Measurements from ENCODE around the gene SNRK.

The SNRK gene

GRCh38 chr3:43373560-43373928 lies 87.2 kb downstream of the SNRK start:
- H3K36me3 ChIP-seq (ENCODE audit: low read length) = no peaks in the 10 kb centered on the region
- no peaks in the 10 kb centered on the region for H4K20me1 ChIP-seq (ENCODE audit: low read depth, low read length)
- H3K4me3 ChIP-seq (ENCODE audit: insufficient read depth, low read length, poor library complexity, severe bottlenecking) = no peak overlapping the region
- H3K9ac ChIP-seq (ENCODE audit: low read length) = no peak overlapping the region
- H3F3A ChIP-seq (ENCODE audit: insufficient read depth) = no peaks in the 10 kb centered on the region
- H3K27me3 ChIP-seq (ENCODE audit: low read length) = no peaks in the 10 kb centered on the region
- no peaks in the 10 kb centered on the region for H3K9me2 ChIP-seq (replicated peaks; ENCODE audit: insufficient read depth, low read length)
- H3K4me2 ChIP-seq (ENCODE audit: low read depth, low read length, poor library complexity, severe bottlenecking) = no peak overlapping the region
- TF ChIP-seq CTCF (IDR thresholded peaks at IDR 0.05; ENCODE audit: insufficient read depth, low read length, poor library complexity, severe bottlenecking) (no peak), EZH2phosphoT487 (conservative IDR thresholded peaks at IDR 0.05; ENCODE audit: low read length) (no peak)
- H3K27ac ChIP-seq (ENCODE audit: low read depth, low read length) = no peak overlapping the region
- H2AFZ ChIP-seq (ENCODE audit: low read depth, low read length, severe bottlenecking) = no peak overlapping the region
- no peaks in the 10 kb centered on the region for H3K79me2 ChIP-seq (ENCODE audit: insufficient read depth, low read length)
- H3K9me3 ChIP-seq (ENCODE audit: insufficient read depth, low read length) = no peaks in the 10 kb centered on the region

GRCh38 chr3:43378066-43378935 lies 92.0 kb downstream of the SNRK start:
- Histone ChIP-seq H3F3A (ENCODE audit: insufficient read depth) (no peaks in the 10 kb centered on the region), H3K27ac (ENCODE audit: low read depth, low read length) (no peak overlapping the region), H3K9me3 (ENCODE audit: insufficient read depth, low read length) (no peaks in the 10 kb centered on the region), H3K4me2 (ENCODE audit: low read depth, low read length, poor library complexity, severe bottlenecking) (no peak overlapping the region), H2AFZ (ENCODE audit: low read depth, low read length, severe bottlenecking) (no peak overlapping the region), H3K27me3 (ENCODE audit: low read length) (no peaks in the 10 kb centered on the region), H4K20me1 (ENCODE audit: low read depth, low read length) (no peaks in the 10 kb centered on the region), H3K9ac (ENCODE audit: low read length) (no peak overlapping the region), H3K79me2 (ENCODE audit: insufficient read depth, low read length) (no peaks in the 10 kb centered on the region), H3K4me3 (ENCODE audit: insufficient read depth, low read length, poor library complexity, severe bottlenecking) (no peak overlapping the region), H3K36me3 (ENCODE audit: low read length) (no peaks in the 10 kb centered on the region), H3K9me2 (replicated peaks; ENCODE audit: insufficient read depth, low read length) (no peaks in the 10 kb centered on the region)
- TF ChIP-seq CTCF (IDR thresholded peaks at IDR 0.05; ENCODE audit: insufficient read depth, low read length, poor library complexity, severe bottlenecking) = peak; percentile 60
- no peak for TF ChIP-seq EZH2phosphoT487 (conservative IDR thresholded peaks at IDR 0.05; ENCODE audit: low read length)

- no peaks in the 10 kb centered on the region for H3K36me3 ChIP-seq (ENCODE audit: low read length)
- no peak overlapping the region for H2AFZ ChIP-seq (ENCODE audit: low read depth, low read length, severe bottlenecking)
- H3K9ac ChIP-seq (ENCODE audit: low read length) = no peak overlapping the region
- H3K4me2 ChIP-seq (ENCODE audit: low read depth, low read length, poor library complexity, severe bottlenecking) = no peak overlapping the region
- no peak overlapping the region for H3K4me3 ChIP-seq (ENCODE audit: insufficient read depth, low read length, poor library complexity, severe bottlenecking)
- H3K27me3 ChIP-seq (ENCODE audit: low read length) = no peaks in the 10 kb centered on the region
- H3F3A ChIP-seq (ENCODE audit: insufficient read depth) = no peaks in the 10 kb centered on the region
- no peaks in the 10 kb centered on the region for H3K9me2 ChIP-seq (replicated peaks; ENCODE audit: insufficient read depth, low read length)
- no peaks in the 10 kb centered on the region for H3K79me2 ChIP-seq (ENCODE audit: insufficient read depth, low read length)
- no peak overlapping the region for H3K27ac ChIP-seq (ENCODE audit: low read depth, low read length)
- no peaks in the 10 kb centered on the region for H4K20me1 ChIP-seq (ENCODE audit: low read depth, low read length)
- no peaks in the 10 kb centered on the region for H3K9me3 ChIP-seq (ENCODE audit: insufficient read depth, low read length)
- TF ChIP-seq CTCF (IDR thresholded peaks at IDR 0.05; ENCODE audit: insufficient read depth, low read length, poor library complexity, severe bottlenecking) (no peak), EZH2phosphoT487 (conservative IDR thresholded peaks at IDR 0.05; ENCODE audit: low read length) (no peak)
Measured at GRCh38 chr3:43379343-43379742, 93.0 kb downstream of the SNRK start.
